Mononuclear cell (primary cell): ENCODE measurements around the gene FGGY. TPM values are rescaled to one million over a fixed set of nuclear protein-coding genes. Genes with fewer than 3 reads are reported as not detected.

Source experiments
- H3K27me3 ChIP-seq: 2 replicates; pipeline ENCODE4 v1.6.0; 2011; ENCODE audit warnings: low read length, control low read depth; ENCODE audit not compliant: insufficient read depth
- H3K4me1 ChIP-seq: 2 replicates; pipeline ENCODE4 v1.5.1; 2011; ENCODE audit warnings: mild to moderate bottlenecking, low read length, control low read depth; ENCODE audit not compliant: insufficient read depth
- H3K4me3 ChIP-seq: 2 replicates; pipeline ENCODE4 v1.5.1; 2011; ENCODE audit warnings: mild to moderate bottlenecking, low read length, moderate library complexity
- H3K9me3 ChIP-seq: 2 replicates; pipeline ENCODE4 v1.5.1; 2011; ENCODE audit warnings: low read depth, mild to moderate bottlenecking, control low read depth, low read length
- total RNA-seq: library from RNA; depleted of rRNA; stranded (reverse); fragments of >200 nt; gene quantifications from one replicate; pipeline ENCODE4 v1.2.3, GENCODE V29; 2012

Gene FGGY
- total RNA-seq, 1 donor, result 15.2 TPM

GRCh38 chr1:59803458-59804038 lies 506.7 kb downstream of the FGGY start:
- Histone ChIP-seq H3K9me3 (no peaks in the 10 kb centered on the region), H3K27me3 (no peaks in the 10 kb centered on the region), H3K4me3 (no peak overlapping the region), H3K4me1 (no peaks in the 10 kb centered on the region)

GRCh38 chr1:59804301-59804700 lies 507.4 kb downstream of the FGGY start:
- Histone ChIP-seq H3K4me1 (no peaks in the 10 kb centered on the region), H3K27me3 (no peaks in the 10 kb centered on the region), H3K4me3 (no peak overlapping the region), H3K9me3 (no peaks in the 10 kb centered on the region)

- no peaks in the 10 kb centered on the region for H3K9me3 ChIP-seq
- no peaks in the 10 kb centered on the region for H3K4me1 ChIP-seq
- no peaks in the 10 kb centered on the region for H3K27me3 ChIP-seq
- no peak overlapping the region for H3K4me3 ChIP-seq
These were observed 508.7 kb downstream of the FGGY start for GRCh38 chr1:59805554-59805953.
